Measurements from ENCODE around the gene WDR87.

WDR87 gene

DNA sequence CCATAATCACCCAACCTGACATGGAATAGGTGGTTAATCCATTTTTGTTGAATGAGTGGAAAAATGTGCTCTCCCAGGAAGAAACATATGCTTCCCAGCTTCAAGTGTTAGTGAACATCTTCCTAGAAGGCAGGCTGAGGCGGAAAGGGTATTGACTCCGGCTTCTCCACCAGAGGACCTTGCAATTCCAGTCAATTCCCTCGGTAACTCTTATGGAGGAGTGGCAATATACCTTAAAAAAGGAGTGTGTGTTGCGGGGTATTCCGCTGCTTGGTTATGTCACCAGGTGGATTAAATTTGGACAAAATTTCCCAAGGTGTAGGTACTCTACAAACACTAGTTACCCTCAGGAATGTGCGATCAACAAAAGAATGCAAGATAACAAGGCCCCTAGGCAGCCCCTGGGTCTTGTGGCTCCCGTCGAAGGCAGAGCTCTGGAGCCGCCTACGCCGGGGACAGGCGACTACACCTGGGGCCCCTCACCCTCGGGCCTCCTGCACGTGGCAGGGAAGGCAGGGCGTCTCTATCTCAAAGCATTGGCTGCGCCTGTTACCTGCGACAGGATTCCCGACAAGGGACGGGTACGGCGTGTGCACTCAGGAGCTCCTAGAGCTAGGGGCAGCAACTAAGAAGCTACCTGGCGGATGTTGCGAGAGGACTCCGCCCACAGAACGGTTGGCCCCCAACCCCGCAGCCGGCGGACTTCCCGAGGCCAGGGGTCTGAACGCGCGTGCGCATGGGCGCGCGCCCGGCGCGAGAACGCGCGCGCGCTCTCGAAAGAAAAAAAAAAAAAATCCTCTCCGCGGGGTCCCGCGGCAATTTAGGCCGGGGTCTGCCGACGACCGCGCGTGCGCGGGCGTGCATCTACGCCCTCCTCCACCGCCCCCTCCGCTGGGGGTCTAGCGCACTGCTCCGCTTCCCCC, at the start of gene WDR87:
Gene WDR87 (minus strand): TSS at position 649 of the 923 bp plus-strand sequence. CDS start 8,355 bp downstream, outside the sequence.
- no peak for DNase-seq (ENCODE audit: low read depth)

DNA sequence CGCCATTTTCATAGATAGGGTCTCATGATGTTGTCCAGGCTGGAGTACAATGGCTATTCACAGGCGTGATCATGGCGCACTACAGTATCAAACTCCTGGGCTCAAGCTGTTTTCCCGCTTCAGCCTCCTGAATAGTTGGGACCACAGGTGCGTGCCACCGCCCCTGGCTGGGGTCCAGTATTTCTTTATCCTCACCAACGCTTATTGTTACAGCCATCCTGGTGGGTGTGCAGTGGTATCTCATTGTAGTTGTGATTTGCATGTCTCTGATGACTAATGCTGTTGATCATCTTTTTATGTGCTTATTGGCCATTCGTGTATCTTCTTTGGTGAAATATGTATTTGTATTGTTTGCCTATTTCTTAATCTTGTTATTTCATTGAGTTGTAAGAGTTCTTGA, 49.6 kb upstream of the WDR87 start:
- no peak for DNase-seq (ENCODE audit: low read depth)

DNA sequence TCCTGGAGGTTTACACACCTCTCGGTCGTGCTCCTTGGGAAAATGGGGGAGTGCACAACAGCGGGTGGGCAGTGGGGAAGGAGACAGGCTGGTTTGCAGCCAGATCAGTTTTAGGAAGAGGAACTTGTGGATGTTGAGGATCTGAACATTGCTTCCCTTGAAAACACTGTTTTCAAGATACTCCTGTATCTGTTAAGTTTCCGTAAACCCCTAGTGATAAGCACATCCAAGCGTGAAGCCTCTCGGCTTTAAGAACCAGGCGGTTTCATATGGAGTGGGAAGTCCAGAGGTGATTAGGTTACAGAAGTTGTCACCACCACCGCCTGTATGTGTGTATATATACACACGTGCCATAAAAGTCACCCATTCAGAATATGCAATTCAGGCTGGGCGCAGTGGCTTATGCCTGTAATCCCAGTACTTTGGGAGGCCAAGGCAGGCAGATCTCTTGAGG, 48.1 kb upstream of the WDR87 start:
- no peak for DNase-seq (ENCODE audit: low read depth)

DNA sequence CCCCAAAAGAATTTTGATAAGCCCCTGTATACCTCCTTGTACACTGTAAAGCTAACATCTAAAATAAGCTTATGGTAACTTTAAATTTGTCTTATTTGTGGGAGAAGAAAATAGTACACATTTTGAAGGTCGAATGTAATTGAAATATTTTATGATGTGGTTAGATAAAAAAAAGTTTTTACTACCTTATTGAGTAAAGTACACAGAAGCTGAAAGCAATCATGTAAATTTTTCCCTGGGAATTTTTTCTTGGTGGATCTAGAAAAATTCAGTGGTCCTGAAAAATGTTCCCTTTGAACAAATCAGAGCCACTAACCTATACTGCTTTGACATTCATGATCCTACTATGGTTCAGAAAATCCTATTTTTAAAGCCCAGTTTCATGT, 47.5 kb upstream of the WDR87 start:
- no peak for DNase-seq (ENCODE audit: low read depth)

DNA sequence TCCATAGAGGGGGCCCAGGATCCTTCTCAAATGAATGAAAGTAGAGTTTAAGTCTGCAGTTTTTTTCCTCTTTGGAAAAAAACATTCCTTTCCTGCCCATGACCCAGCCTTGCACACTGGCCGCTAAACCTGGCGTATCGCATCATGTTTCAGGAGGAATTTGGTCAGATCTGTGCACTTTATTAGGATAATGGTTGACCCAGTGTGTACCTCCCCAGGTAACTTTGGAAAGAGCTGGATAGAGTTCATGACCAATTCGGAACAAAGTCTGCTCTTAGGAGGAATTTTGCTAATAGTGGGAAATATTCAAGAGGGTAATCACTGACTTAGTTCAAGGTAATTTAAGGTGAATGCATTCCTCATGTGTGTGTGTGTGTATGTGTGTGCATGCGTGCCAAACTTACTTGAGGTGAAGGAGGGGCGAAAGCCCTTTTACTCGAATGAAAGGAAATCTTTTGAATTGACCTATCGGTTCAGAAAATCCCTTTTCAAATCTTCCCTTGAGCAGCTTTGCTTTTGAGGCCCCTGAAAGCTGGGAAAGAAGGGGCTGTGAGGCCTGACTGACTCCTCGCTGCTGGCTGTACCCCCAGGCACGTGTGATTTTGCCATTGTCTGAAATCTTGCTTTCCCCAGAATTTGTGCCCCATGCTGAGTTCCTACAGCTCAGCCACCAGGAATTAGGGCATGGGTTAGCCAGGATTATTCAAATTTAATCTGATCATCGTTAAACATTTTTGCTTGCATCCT, 47.0 kb upstream of the WDR87 start:
- no peak for DNase-seq (ENCODE audit: low read depth)

DNA sequence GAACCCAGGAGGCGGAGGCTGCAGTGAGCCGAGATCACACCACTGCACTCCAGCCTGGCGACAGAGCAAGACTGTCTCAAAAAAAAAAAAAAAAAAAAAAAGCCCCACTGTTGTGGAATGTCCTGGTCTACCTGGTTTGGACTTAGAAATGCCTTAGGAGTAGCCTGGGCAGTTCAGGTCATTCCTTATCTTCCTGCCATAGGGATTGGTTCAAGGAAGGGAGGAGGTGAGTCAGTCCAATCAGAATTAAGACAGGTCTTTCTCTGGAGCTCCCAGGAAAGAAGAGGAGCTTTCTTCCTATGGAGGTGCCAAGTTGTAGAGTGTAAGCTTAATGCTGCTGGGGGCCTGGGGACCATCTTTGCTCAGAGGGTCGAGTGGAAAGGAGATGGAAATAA, 45.4 kb upstream of the WDR87 start:
- no peak for DNase-seq (ENCODE audit: low read depth)

DNA sequence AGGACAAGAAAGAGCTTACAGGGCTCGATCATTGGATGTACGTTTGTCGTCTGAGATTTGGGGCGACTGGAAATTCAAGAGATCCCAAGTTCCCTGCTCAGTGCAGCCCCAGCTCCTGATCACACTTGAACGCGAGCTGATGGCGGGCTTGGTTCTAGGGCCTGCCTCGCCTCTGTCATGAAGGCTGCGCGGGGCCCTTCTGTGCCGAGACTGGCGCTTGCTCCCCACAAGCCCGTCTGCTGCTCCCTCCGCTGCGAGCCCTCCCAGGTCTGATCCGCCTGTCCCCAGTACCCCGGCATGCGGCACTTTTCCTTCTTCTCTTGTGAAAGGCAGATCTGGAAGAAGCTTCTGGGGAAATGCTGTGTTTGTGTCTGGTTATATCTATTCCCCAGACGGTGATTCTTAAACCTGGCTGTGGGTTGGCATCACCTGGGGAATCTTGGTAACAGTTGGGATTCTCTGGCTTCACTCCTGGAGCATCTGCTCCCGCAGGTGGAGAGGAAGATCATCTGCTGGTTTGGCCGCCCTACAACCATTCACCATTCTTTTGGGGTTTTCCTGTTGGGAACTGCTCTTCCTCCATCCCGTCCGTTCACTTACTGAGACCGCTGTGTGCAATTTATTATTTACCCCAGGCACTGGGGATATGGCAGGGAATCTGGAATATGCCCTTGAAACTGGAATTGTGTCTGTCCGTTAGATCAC, 44.2 kb upstream of the WDR87 start:
- no peak for DNase-seq (ENCODE audit: low read depth)

DNA sequence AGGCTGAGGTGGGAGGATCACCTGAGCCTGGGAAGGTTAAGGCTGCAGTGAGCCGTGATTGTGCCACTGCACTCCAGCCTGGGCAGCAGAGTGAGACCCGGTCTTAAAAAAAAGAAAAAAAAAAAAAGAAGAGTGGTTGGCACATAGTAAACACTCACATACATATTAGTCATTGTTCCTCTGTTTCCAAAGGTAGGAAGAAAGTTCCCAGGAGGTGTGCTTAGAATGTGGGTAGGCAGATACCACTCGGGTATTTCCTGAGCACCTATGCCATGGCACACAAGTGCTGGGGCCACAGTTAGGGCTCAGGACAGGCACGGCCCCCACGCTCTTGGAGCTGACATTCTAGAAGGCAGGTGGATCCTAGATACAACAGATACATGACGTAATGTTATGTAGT, 42.0 kb upstream of the WDR87 start:
- no peak for DNase-seq (ENCODE audit: low read depth)

DNA sequence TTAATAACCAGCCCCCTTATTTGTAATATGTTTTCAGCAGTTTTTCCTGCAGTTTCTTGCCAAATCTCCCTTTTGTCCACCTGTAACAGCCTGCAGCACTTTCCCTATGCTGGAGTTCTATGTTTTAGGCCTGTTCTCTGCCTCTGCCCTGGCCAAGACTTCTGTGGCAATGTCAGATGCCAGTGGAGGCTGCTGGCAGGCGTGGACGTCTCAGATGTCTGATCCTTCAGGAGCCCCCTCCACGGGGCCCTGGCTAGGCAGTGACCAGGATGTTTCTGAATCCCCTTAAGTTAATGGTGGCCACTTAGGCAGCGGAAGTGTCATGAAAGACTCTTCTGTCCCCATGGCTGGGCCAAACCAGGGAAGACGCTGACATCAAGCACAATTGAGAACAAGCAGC, 41.4 kb upstream of the WDR87 start:
- no peak for DNase-seq (ENCODE audit: low read depth)

DNA sequence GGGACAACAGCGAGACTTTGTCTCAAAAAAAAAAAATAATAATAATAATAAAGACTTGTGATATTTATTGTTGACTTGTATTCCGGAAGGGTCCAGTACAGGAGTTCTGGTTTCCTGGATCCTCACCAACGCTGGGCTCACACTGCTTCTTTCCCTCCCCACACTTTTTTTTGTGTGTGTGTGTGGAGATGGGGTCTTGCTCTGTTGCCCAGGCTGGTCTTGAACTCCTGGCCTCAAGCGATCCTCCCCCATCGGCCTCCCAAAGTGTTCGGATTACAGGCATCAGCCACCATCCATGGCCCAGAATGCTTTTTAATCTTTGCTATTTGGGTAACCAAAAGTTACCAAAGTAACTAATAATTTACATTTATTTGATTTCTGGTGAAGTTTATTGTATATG, 39.7 kb upstream of the WDR87 start:
- DNase-seq (ENCODE audit: low read depth): no peak

DNA sequence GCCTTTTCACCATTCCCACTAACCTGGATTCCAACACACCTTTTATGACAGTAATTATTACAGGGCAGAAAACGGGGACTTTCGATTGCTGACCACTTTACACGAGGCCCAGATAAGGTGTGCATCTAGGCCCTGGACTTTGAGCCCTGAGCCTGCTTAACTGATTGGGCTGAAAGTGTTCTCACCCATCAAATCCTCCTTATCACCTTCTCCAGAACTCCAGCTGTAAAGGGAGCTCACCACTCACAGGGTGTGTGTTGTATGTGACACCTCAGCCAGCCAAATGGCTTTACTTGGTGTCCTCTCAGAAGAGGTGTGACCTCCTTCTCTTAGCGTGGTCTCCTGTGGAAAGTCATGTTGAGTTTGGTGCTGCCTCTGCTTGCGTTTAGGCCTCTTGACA, 37.1 kb upstream of the WDR87 start:
- no peak for DNase-seq (ENCODE audit: low read depth)

DNA sequence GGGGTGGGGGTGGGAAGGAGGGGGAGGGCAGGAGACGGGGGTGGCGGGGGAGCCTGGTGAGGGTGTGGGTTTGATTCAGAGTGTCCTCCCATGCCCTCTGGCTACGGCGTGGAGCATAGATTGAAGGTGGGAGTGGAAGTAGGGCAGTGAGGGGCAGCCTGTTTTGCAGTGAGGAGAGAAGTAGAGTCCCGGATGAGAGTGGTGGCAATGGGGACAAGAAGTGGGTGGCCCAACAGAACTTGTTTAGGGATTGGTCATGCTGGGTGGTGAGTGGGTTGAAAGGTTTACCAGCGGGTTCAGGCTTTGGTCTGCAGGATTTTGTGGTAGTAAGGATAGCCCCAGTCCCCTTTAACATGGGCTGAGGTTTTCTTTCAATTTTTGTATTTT, 36.1 kb upstream of the WDR87 start:
- no peak for DNase-seq (ENCODE audit: low read depth)

DNA sequence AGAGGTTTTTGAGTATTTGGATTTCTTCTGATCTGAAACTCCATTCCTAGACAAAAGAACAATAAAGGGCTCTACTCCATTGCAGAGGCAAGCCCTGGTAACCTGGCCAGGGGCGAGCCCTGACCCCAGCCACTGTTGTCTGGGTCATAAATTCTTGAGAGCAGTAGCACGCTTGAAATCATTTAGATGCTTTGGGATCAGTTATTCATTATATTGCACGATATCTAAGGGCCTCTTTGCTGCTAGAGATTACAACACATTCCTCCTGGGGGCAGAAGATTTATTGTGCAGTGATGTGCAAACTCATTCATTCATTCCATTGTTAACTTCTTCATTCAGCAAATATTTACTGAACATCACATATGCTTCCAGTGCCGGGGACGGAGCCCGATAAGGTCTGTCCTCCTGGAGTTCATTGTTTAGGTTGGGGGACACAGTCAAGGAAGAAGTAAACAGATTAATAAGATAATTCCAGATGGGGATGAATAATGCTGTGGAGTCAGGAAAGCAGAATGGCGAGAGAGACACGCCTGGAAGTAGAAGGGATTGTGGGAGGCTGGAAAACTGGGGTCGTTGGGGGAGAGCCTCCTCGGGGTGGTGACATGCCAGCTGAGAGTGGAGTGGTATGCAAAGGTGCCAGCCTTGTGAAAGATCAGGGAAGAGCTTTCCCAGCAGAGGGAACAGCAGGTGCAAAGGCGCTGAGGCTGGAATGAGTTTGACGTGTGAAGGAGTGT, 35.6 kb upstream of the WDR87 start:
- no peak for DNase-seq (ENCODE audit: low read depth)

DNA sequence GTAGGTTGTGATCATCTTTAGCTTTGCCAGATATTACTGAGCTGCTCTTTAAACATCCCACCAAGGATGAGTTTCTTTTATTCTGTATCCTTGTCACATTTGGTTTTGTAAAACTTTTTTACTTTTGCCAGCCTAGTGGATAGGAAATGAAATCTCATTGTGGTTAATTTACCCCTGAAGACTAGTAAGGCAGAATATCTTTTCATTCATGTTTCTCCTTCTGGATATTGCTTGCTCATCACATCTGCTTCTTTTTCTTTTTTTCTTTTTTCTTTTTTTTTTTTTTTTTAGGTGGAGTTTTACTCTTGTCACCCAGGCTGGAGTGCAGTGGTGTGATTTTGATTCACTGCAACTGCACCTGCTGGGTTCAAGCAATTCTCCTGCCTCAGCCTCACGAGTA, 32.0 kb upstream of the WDR87 start:
- no peak for DNase-seq (ENCODE audit: low read depth)

DNA sequence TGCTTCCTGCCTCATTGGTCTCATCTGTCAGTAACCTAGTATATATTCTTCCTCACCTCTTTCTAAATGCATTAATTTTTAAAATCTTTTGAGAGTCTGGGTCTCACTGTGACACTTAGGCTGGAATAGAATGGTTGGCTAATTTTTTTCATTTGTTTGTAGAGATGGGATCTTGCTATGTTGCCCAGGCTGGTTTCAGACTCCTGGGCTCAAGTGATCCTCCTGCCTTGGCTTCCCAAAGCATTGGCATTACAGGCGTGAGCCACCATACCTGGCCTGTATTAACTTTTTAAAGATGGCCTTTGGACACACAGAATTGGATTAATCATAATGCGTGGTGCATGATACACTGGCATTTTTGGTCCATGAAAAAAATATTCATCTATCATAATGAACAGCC, 30.5 kb upstream of the WDR87 start:
- no peak for DNase-seq (ENCODE audit: low read depth)

DNA sequence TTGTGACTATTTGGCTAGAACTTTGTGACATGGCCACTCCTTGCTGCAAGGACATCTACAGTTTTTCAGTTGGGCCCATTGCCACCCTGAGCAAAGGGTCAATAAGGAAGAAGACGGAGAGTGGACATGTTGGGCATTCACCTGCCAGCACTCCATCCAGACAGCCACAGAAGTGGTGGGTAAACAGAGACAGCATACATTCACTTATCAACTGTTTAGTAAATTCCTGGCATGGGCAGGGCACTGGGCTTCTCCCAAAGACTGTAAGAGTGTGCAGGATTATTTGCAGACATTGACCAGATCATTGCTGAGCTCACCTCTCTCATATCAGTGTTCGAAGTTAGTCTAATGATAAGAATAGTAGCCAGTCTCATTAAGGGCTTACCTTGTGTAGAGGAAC, 29.8 kb upstream of the WDR87 start:
- no peak for DNase-seq (ENCODE audit: low read depth)

DNA sequence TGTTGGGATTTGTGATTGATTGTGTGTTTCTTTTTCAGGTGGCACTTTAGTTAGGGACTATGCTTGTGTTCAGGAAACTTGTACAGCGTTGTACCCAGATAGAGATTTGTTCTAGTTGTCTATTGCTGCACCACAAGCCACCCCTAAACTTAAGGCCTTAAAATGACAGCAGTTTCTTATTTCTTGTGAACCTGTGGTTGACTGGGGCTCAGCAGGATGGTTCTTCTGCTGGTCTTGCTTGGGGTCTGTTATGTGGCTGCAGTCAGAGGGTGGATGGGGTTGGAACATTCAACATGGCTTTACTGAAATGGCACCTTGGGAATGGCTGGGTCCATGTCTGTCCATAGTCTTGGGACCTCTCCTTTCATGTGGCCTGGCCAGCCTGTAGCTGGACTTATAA, 28.9 kb upstream of the WDR87 start:
- no peak for DNase-seq (ENCODE audit: low read depth)

DNA sequence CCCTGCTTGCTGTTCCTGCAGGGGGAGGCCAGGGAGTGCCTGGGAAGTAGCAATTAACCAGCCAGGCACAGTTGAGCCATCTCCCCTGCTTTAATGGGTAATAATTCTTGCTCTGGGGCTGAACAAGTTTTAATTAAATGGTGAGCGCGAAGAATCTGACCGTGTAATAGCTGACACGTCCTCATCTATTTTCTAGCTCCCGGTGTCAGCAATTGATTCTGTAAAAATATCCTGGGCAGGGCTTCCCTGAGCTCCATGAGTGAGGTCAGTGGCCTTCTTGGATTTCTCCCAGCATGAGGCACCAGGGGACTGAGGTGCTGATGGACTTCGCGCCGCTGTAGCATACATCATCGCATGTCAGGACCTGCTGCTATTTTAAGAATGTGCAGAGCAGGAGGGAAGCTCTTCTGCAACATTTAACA, 27.6 kb upstream of the WDR87 start:
- no peak for DNase-seq (ENCODE audit: low read depth)

DNA sequence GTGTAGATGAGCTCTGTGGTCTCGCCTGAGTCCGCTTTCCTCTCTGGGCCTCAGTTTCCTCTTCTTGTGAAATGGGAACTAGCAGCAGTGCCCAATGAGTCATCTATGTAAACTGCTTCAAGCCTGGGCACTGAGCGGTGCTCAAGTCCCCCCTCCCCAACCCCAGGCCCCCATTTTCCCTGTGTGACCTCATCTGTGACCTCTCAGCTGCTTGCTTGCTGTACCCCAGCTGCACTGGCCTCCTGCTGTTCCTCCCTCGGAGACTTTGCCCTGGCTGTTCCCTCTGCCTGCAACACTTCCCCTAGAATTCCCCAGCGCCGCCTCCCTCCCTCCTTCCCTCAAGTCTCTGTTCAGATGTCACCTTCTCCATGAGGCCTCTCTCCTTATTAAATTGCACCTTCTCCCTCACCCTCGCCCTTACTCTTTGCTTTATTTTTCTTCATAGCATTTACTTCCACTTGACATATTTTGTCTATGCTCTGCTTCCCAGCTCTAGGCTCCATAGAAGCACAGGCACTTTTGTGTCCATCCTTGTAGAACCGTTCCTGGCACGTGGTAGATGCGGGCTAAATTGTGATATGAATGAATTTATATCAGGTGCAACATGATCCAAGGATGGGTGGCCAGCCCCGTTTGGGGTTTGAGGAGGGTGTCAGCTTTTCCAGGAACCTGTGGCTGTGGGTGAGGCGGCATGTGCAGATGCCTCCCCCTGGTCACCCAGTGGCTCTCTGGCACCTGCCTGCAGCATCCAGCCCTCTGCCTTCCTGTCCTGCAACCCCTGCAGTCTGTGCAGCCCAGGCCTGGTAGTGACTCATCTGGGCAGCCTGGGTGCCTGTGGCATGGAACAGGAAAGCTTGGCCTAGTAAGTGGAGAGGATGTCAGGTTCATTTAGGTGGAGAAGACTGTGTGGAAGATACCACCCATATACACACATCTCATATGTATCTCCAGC, 26.9 kb upstream of the WDR87 start:
- DNase-seq (ENCODE audit: low read depth): no peak

DNA sequence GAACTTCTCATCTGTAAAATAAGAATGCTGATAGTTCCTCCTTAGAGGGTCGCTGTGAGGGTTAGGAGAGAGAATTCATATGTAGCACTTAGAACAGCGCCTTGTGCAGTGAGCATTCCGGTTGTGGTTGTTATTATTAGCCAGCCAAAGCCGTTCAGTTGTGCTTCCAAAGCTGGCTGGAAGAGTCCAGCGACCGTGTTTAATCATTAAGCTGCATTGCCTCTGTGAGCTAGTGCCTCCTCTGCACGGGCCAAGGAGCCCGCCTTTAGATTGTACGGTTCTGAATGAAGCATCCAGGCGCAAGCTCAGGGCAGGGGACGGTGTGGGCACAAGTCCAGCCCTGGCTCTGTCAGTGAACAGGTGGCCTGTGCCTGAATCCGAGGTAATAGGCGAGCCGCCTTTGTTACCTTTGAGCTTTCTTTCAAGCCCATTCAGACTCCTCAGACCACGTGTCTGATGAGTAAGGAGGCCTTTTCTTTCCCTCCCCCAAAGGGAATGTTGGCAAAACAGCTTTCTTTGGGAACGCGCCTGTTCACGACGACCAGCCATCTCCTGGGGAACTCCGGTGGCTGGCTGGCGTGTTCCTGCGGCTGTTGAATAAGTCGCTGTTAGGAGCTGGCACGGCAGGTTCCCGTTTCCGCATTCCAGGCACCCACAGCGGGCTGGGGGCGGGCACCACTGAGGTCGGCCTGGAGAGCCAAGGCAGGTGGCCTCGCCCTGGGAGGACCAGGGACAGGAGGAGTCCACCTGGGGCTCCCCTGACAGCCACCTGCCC, 25.7 kb upstream of the WDR87 start:
- no peak for DNase-seq (ENCODE audit: low read depth)
